Naive B cell (primary cell): ENCODE measurements around the gene ADGRV1. TPM values are rescaled to one million over a fixed set of nuclear protein-coding genes. Genes with fewer than 3 reads are reported as not detected.

ENCODE experiments used
- ATAC-seq, 2 donors: fragments of 150-1000 bp; cut with Tn5 transposase; 2 replicates each; pipeline ENCODE4 v1.10.0; 2021; ENCODE audit warnings: low read depth in 2 of 2, mild to moderate bottlenecking in 2 of 2, moderate library complexity in 2 of 2
- DNase-seq: peaks from one replicate; pipeline ENCODE4 v3.0.0; 2022
- H3K27ac Mint-ChIP-seq, 6 donors: one replicate each; pipeline ENCODE4 v1.8.0; 2020 to 2022; ENCODE audit warnings: mild to moderate bottlenecking in 6 of 6, mixed read lengths in 6 of 6, moderate library complexity in 5 of 6, inconsistent platforms in 2 of 6
- H3K27me3 Mint-ChIP-seq, 3 donors: one replicate each; pipeline ENCODE4 v1.8.0; 2021 to 2022; ENCODE audit warnings: mixed read lengths in 3 of 3, mild to moderate bottlenecking in 1 of 3
- H3K36me3 Mint-ChIP-seq, 2 donors: one replicate each; pipeline ENCODE4 v1.8.0; 2020 to 2022; ENCODE audit warnings: mixed read lengths in 2 of 2, inconsistent platforms in 1 of 2, mild to moderate bottlenecking in 1 of 2
- H3K4me1 Mint-ChIP-seq, 3 donors: one replicate each; pipeline ENCODE4 v1.8.0; 2020 to 2022; ENCODE audit warnings: mixed read lengths in 3 of 3, inconsistent platforms in 1 of 3, mild to moderate bottlenecking in 1 of 3, moderate library complexity in 1 of 3
- H3K4me3 Mint-ChIP-seq, 8 donors: one replicate each; pipeline ENCODE4 v1.8.0; 2020 to 2022; ENCODE audit warnings: mild to moderate bottlenecking in 8 of 8, mixed read lengths in 8 of 8, moderate library complexity in 8 of 8, inconsistent platforms in 2 of 8
- H3K9me3 Mint-ChIP-seq, 7 donors: one replicate each; pipeline ENCODE4 v1.8.0; 2020 to 2022; ENCODE audit warnings: mixed read lengths in 7 of 7, mild to moderate bottlenecking in 5 of 7, inconsistent platforms in 2 of 7, moderate library complexity in 1 of 7
- polyA plus RNA-seq, 6 donors: library from polyadenylated mRNA; unstranded; fragments of 300-500 nt; fragmentation: Illumina TruSeq; gene quantifications; one replicate each; pipeline ENCODE4 v1.2.3, GENCODE V29; 2021; ENCODE audit warnings: low read depth in 6 of 6

The ADGRV1 gene
- polyA plus RNA-seq, 6 donors from 2014 or later = 0.62 TPM; not detected in 5

DNA sequence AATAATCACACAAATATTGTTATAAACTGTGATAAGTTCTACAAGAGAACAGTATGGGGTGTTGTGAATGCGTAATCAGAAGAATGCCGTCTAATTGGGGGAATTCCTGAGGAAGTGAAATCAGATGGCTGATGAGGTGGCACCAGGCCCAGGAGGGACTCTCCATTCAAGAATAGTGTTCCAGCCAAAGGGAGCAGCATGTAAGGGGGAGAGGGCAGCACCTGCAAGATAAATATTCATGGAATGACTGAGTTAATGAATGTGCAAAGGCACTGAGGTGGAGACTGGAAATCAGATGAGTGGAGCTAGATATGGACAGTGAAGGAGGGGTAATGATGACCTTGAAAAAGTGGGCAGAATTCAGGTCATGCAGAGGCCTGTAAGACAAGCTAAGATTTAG, 574.0 kb downstream of the ADGRV1 start:
- Mint-ChIP-seq H3K36me3 (no peaks in the 10 kb centered on the region), H3K27me3 (peaks cover 0 to 11% (median 0%) of the 10 kb centered on the region in 3 donors), H3K4me1 (peaks cover 0 to 4% (median 0%) of the 10 kb centered on the region in 3 donors), H3K9me3 (peaks cover 0 to 10% (median 0%) of the 10 kb centered on the region in 7 donors), H3K27ac (peak overlapping the region in 4 of 6 donors; percentile 3 to 47 (median 22)), H3K4me3 (no peak overlapping the region)
- peak; percentile 39 to 53 for ATAC-seq
- DNase-seq = no peak

DNA sequence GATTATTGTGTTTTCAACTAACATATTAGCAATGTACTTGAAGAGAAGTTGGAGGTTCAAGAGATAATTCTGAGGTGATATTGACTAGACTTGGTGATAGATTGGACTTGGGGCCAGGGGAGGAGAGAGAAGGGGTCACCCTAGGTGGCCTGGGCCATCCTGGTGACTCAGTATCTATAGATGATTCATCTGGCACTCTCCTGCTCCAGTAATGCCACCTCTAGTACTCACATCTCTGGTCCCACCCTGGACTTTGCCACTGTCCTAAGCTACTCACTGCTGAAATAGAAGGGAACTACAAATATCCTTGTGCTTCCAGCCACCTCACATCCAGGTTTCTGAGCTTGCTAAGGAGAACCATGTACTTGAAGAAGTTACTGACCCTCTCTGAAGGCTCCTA, 574.6 kb downstream of the ADGRV1 start:
- peaks cover 0 to 10% (median 0%) of the 10 kb centered on the region in 7 donors for H3K9me3 Mint-ChIP-seq
- H3K36me3 Mint-ChIP-seq = no peaks in the 10 kb centered on the region
- no peak for ATAC-seq

DNA sequence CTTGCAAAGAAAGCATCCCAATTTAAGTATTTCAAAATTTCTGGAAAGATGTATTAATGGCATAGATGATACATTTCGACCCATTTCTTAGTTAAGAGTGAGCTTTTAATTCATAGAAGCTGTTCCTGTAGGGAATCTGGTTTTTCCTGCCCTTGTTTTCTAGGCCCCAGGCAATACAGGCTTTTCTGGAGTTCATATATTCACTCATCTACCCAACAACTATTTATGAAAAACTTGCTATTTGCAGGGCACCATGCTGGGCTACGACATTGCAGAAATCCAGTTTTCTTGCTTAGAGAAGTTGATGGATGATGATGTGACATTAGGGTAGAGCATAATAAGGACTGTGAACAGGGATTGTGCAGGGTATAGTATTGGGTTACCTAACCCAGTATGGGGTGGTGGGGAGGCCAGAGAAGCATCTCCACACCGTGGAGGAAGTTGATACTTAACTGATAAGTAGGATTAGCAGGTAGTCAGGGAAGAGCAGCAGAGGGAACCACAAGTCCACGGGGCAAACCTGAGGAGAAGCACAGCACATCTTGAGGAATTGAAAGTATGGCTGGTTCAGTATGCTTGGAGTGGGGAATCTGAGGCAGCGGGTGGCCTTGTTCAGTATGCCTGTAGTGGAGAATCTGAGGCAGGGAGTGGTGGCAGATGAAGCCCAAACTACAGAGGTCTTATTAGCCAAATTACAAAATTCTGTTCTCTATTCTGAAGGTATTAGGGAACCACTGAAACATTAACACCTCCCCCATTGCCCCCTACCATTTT, 577.1 kb downstream of the ADGRV1 start:
- H3K27ac Mint-ChIP-seq = no peak overlapping the region

More for the DNA sequence above, 574.6 kb downstream of the ADGRV1 start:
- peak overlapping the region in 2 of 6 donors; percentile 3 to 40 for H3K27ac Mint-ChIP-seq
- no peak overlapping the region for H3K4me3 Mint-ChIP-seq
- H3K27me3 Mint-ChIP-seq = peaks cover 0 to 11% (median 0%) of the 10 kb centered on the region in 3 donors
- peaks cover 0 to 4% (median 0%) of the 10 kb centered on the region in 3 donors for H3K4me1 Mint-ChIP-seq
- DNase-seq = no peak

DNA sequence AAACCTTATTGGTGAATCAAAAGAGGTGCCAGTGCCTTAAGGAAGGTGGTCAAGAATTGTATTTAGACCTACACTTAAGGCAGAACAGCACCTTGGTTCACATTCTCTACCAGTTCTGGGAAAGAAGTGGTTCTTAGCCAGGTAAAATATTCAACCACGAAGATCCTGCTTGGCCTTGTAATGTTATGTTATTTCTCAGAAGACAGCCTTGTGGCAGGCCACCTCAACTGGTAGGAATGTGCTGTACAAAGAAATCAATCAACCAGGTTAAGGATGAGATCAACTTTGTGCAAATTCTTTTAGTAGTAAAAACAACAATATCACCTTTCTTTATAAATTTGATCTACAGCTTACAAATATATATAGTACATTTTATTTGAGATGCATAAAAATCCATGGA, 577.7 kb downstream of the ADGRV1 start:
- ATAC-seq (no peak), DNase-seq (no peak)
- no peak overlapping the region for H3K27ac Mint-ChIP-seq
- peaks cover 0 to 10% (median 0%) of the 10 kb centered on the region in 3 donors for H3K27me3 Mint-ChIP-seq
- no peak overlapping the region for H3K4me3 Mint-ChIP-seq
- peaks cover 0 to 4% (median 0%) of the 10 kb centered on the region in 3 donors for H3K4me1 Mint-ChIP-seq
- no peaks in the 10 kb centered on the region for H3K36me3 Mint-ChIP-seq
- peaks cover 0 to 5% (median 0%) of the 10 kb centered on the region in 7 donors for H3K9me3 Mint-ChIP-seq

More for the DNA sequence above, 577.1 kb downstream of the ADGRV1 start:
- no peak overlapping the region for H3K4me3 Mint-ChIP-seq
- H3K4me1 Mint-ChIP-seq = peaks cover 0 to 4% (median 0%) of the 10 kb centered on the region in 3 donors
- no peaks in the 10 kb centered on the region for H3K36me3 Mint-ChIP-seq
- ATAC-seq (no peak), DNase-seq (no peak)
- H3K9me3 Mint-ChIP-seq = peaks cover 0 to 10% (median 0%) of the 10 kb centered on the region in 7 donors
- peaks cover 0 to 11% (median 0%) of the 10 kb centered on the region in 3 donors for H3K27me3 Mint-ChIP-seq

DNA sequence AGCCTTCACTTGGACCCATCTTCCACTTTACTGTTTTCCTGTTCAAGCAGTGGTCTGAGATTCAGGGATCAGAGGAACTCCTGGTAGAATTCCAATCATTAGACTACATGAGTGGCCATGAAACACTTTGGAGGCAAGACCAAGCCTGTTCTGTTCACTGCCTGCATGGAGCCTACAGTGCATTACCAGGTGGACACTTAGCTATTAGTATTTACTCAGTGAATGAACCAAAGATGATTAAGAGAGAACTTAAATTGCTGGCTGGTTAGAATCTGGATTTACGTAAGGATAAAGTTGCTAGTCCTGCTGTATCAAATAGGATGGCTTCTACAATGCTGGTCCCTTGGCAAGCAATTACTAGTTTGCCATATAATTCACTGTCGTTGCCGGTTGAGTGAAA, 579.0 kb downstream of the ADGRV1 start:
- no peak overlapping the region for H3K4me3 Mint-ChIP-seq
- no peak overlapping the region for H3K27ac Mint-ChIP-seq
- H3K9me3 Mint-ChIP-seq = peaks cover 0 to 2% (median 0%) of the 10 kb centered on the region in 7 donors
- H3K4me1 Mint-ChIP-seq = peaks cover 0 to 1% (median 0%) of the 10 kb centered on the region in 3 donors
- H3K36me3 Mint-ChIP-seq = no peaks in the 10 kb centered on the region
- DNase-seq (no peak), ATAC-seq (no peak)
- peaks cover 0 to 6% (median 0%) of the 10 kb centered on the region in 3 donors for H3K27me3 Mint-ChIP-seq

DNA sequence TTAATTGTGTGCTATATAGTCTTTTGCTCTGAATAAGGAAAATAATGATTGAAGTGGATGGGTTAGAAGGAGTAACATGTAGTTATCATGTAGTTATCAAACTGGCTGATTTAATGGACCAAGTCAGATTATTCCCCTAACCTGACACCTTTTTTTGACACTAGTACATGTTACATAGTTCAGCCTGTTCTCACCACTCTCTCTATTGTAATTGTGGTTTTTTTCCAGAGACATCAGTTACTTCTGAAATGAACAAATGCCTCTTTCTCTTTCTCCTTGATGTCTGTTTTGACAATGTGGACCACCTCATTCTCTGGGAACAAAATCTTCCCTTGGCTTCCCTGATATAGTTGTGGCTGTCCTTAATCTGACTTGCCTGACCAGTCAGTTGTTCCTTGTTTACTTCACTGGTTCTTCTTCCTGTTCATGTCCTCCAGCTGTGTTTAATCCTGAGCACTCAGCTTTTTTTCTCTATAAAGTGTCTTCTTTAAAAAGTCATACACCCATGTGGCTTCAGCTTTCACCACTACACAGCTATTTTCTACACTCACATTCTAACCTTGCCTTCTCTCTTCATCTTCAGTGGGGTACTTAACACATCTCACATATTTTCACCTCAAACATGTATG, 581.1 kb downstream of the ADGRV1 start:
- no peak overlapping the region for H3K27ac Mint-ChIP-seq
- DNase-seq (no peak), ATAC-seq (no peak)
- no peaks in the 10 kb centered on the region for H3K4me1 Mint-ChIP-seq
- H3K4me3 Mint-ChIP-seq = no peak overlapping the region
- no peaks in the 10 kb centered on the region for H3K9me3 Mint-ChIP-seq
- H3K36me3 Mint-ChIP-seq = no peaks in the 10 kb centered on the region
- peaks cover 0 to 6% (median 0%) of the 10 kb centered on the region in 3 donors for H3K27me3 Mint-ChIP-seq

DNA sequence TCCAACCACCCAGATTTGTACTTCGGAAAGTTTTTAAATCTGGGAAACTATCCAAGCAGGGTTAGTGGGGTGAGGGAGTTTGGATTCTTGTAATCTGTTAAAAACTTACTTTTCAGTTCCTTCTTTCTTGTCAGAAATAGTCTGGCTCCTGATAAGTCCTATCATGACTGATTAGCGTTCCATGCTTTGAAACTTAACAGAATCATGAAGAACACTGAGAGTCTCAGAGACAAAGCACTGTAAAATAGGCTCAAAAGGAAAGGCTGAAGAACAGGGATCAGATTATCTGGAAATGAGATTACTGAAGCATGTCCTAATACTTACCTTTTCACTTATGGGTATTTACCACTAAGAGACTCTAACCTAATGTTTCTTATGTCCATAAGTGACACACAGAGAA, 582.1 kb downstream of the ADGRV1 start:
- no peaks in the 10 kb centered on the region for H3K4me1 Mint-ChIP-seq
- peaks cover 0 to 3% (median 0%) of the 10 kb centered on the region in 3 donors for H3K27me3 Mint-ChIP-seq
- no peak for ATAC-seq
- no peak overlapping the region for H3K27ac Mint-ChIP-seq
- H3K36me3 Mint-ChIP-seq = no peaks in the 10 kb centered on the region
- no peak overlapping the region for H3K4me3 Mint-ChIP-seq
- DNase-seq = no peak
- no peaks in the 10 kb centered on the region for H3K9me3 Mint-ChIP-seq

DNA sequence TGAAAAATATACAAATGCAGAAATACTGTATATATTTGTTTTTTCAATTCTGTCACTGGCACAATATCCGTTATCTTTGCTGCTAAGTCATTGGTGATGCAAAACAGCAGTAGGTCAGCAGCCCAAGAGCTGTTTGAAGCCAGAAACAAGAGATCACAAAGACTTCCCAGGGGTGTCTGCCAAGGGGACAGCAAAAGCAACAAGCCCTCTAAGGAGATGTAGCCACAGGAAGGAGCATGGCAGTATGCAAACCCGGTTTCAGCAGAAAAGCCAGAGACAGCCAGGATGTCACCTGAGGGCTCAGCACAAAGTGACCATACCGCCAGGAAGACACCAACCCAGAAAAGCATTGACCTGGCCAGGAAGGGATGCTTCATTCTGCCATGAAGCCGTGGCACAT, 583.0 kb downstream of the ADGRV1 start:
- peak overlapping the region in 1 of 6 donors; percentile 51 for H3K27ac Mint-ChIP-seq
- DNase-seq (no peak), ATAC-seq (no peak)
- H3K4me1 Mint-ChIP-seq = no peaks in the 10 kb centered on the region
- H3K36me3 Mint-ChIP-seq = no peaks in the 10 kb centered on the region
- H3K27me3 Mint-ChIP-seq = no peaks in the 10 kb centered on the region
- H3K9me3 Mint-ChIP-seq = no peaks in the 10 kb centered on the region
- H3K4me3 Mint-ChIP-seq = no peak overlapping the region

DNA sequence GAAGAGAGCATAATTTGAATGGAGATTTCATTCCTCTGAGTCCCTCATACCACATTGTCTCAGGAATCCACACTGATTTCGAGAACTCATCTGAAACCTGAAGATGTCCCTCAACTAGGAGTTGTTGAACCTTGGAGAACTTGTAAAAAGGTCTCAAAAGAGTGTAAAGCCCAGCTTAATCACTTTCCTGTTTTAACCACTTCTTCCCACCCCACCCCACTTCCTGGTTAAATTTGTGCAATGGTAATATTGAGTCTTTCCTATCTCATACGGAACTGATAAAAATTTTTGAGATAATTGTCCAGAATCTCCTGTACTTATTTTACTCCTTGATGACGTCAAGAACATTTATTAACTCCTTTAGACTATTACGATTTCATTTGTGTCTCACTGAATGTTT, 583.8 kb downstream of the ADGRV1 start:
- H3K4me1 Mint-ChIP-seq = no peaks in the 10 kb centered on the region
- no peaks in the 10 kb centered on the region for H3K36me3 Mint-ChIP-seq
- no peak for ATAC-seq
- H3K27me3 Mint-ChIP-seq = no peaks in the 10 kb centered on the region
- no peak overlapping the region for H3K27ac Mint-ChIP-seq
- H3K9me3 Mint-ChIP-seq = no peaks in the 10 kb centered on the region
- DNase-seq = no peak
- no peak overlapping the region for H3K4me3 Mint-ChIP-seq

DNA sequence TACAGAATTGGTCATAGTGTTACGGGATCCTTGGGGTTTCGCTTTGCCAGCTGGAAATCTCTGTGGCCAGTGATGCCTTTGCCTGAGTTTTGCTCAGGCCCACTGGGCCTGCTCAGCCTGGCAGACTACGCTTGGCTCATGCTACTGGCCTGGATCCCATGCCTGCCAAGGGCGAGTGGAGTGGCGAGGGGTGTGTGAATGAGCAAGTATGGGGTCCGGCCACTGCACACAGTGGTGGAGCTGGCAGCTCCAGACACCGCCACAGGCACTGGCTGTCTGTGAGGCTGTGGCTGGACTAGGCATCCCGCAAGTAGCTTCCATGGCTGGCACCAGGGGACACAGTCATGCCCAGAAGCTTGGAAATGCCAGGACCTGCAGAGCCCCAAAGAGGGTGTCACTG, 584.2 kb downstream of the ADGRV1 start:
- Mint-ChIP-seq H3K4me3 (no peak overlapping the region), H3K9me3 (peaks cover 0 to 3% (median 1%) of the 10 kb centered on the region in 7 donors)
- no peak for DNase-seq

DNA sequence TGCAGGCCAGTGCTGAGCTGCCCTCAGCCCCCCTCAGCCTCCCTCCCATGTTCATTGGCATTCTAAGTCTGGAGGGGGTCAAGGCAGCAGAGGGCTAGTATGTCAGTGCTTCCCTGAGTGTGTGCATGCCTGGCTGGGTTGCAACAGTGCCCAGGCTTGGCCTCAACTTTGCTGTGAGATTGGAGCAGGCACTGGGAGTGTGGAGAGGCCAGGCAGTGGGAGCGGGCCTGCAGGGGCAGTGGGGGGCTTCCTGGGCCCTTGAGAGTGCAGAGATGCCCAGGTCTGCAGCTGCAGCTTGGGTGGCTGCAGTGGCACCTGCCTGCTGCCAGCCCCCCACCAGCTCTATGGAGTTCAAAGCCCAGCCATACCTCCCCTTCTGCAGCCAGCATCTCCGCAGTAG, 585.2 kb downstream of the ADGRV1 start:
- ATAC-seq (no peak), DNase-seq (no peak)
- peaks cover 0 to 7% (median 4%) of the 10 kb centered on the region in 7 donors for H3K9me3 Mint-ChIP-seq
- H3K4me3 Mint-ChIP-seq = no peak overlapping the region
- H3K36me3 Mint-ChIP-seq = no peaks in the 10 kb centered on the region
- no peaks in the 10 kb centered on the region for H3K4me1 Mint-ChIP-seq
- H3K27ac Mint-ChIP-seq = no peak overlapping the region
- H3K27me3 Mint-ChIP-seq = no peaks in the 10 kb centered on the region

More for the DNA sequence above, 584.2 kb downstream of the ADGRV1 start:
- Mint-ChIP-seq H3K36me3 (no peaks in the 10 kb centered on the region), H3K27ac (no peak overlapping the region), H3K27me3 (no peaks in the 10 kb centered on the region), H3K4me1 (no peaks in the 10 kb centered on the region)
- no peak for ATAC-seq

DNA sequence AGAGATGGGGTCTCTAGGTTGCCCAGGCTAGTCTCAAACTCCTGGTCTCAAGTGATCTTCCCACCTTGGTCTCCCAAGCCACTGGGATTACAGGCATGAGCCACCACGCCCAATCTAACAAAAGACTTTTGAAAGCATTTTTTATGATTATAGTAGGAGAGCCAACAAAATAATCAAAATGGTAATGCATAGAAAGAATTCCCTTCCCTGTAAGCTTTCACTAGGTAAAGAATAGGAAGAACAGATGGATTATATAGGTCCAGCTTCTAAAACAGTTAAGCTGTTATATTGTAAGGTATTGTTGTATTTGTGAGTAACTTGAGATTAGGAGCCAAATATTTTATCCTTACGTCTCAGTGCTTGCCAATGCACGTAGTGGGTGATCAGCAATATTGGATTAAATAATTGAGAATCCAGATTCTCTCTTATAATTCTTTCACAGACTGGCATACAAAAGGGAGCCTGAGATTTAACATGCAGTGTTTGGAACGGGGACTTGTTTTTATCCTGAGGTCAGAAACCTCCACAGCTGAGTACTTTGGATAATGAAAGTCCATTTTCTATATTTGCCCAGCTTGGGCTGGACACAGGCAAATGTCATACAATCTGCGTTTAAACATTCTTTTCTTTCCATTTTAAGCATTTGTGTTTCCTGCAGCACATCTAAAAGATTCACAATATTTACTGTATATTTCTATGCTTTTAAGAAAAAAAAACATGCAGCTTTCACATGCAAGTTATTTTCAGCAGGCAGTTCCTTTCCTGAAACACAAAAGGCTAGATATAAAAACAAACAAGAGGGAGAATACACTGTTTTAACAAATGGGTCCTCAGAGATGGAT, 586.1 kb downstream of the ADGRV1 start:
- H3K36me3 Mint-ChIP-seq = no peaks in the 10 kb centered on the region
- peaks cover 0 to under 1% (median 0%) of the 10 kb centered on the region in 3 donors for H3K27me3 Mint-ChIP-seq
- no peak overlapping the region for H3K27ac Mint-ChIP-seq
- DNase-seq (no peak), ATAC-seq (no peak)
- H3K4me3 Mint-ChIP-seq = peak overlapping the region in 1 of 8 donors; percentile 51
- peaks cover 0 to 12% (median 4%) of the 10 kb centered on the region in 7 donors for H3K9me3 Mint-ChIP-seq
- no peaks in the 10 kb centered on the region for H3K4me1 Mint-ChIP-seq

DNA sequence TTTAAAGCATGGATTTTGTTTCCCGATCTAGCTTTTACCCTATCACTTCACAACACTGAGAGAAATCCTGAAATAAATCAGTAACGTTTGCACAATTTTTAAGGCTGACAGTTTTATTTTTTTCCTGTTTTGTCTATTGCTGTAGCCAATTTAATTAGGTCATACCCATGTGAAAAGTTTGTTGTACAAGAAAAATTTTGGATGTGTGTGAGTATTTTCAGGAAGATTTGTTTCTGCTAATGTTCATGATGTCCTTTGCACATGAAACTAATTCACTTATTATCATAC, 586.7 kb downstream of the ADGRV1 start:
- Mint-ChIP-seq H3K4me3 (no peak overlapping the region), H3K4me1 (no peaks in the 10 kb centered on the region), H3K27me3 (peaks cover 4 to 6% (median 5%) of the 10 kb centered on the region in 3 donors), H3K27ac (no peak overlapping the region), H3K36me3 (peaks cover 0 to 5% of the 10 kb centered on the region in 2 donors), H3K9me3 (peaks cover 0 to 12% (median 4%) of the 10 kb centered on the region in 7 donors)
- DNase-seq (no peak), ATAC-seq (no peak)
